GM11168 (cell line): ENCODE results near the gene PDCD11.

Experiments used
- in situ Hi-C: fragments of 300-500 bp; cut with MboI; formaldehyde crosslinking; loops from one replicate; pipeline ENCODE4 v1.12.0; 2022; ENCODE audit warnings: low sequenced_read_pairs; ENCODE audit not compliant: unreplicated experiment

PDCD11 gene

GRCh38 chr10:103413564-103413963 lies 17.1 kb downstream of the PDCD11 start:
- in situ Hi-C loops: no loop called here

GRCh38 chr10:103415581-103415980 lies 19.2 kb downstream of the PDCD11 start:
- in situ Hi-C loops: loop anchor here (5.0 kb wide), 1 partner anchor 67 kb away; no protein-coding TSS in a partner anchor

GRCh38 chr10:103416436-103417147 lies 20.2 kb downstream of the PDCD11 start:
- in situ Hi-C loops: loop anchor here (5.0 kb wide), 1 partner anchor 66 kb away; no protein-coding TSS in a partner anchor

- in situ Hi-C loops: loop anchor here (5.0 kb wide), 1 partner anchor 65 kb away; no protein-coding TSS in a partner anchor
These were observed 20.7 kb downstream of the PDCD11 start for GRCh38 chr10:103417148-103417469.

GRCh38 chr10:103417601-103418000 lies 21.2 kb downstream of the PDCD11 start:
- in situ Hi-C loops: loop anchor here (5.0 kb wide), 1 partner anchor 65 kb away; no protein-coding TSS in a partner anchor

- in situ Hi-C loops: loop anchor here (5.0 kb wide), 1 partner anchor 63 kb away; no protein-coding TSS in a partner anchor
These were observed 22.7 kb downstream of the PDCD11 start for GRCh38 chr10:103419101-103419500.

- in situ Hi-C loops: no loop called here
These were observed 27.3 kb downstream of the PDCD11 start for GRCh38 chr10:103423748-103424147.

- in situ Hi-C loops: no loop called here
These were observed 31.4 kb downstream of the PDCD11 start for GRCh38 chr10:103427866-103428265.

- in situ Hi-C loops: no loop called here
These were observed 32.7 kb downstream of the PDCD11 start for GRCh38 chr10:103428989-103429643.

GRCh38 chr10:103429647-103430046 lies 33.2 kb downstream of the PDCD11 start:
- in situ Hi-C loops: no loop called here

GRCh38 chr10:103431902-103432301 lies 35.5 kb downstream of the PDCD11 start:
- in situ Hi-C loops: no loop called here

GRCh38 chr10:103433858-103434257 lies 37.4 kb downstream of the PDCD11 start:
- in situ Hi-C loops: no loop called here

- in situ Hi-C loops: no loop called here
These were observed 43.4 kb downstream of the PDCD11 start for GRCh38 chr10:103439776-103440175.

GRCh38 chr10:103440416-103440815 lies 44.0 kb downstream of the PDCD11 start:
- in situ Hi-C loops: no loop called here

GRCh38 chr10:103441206-103441605 lies 44.8 kb downstream of the PDCD11 start:
- in situ Hi-C loops: no loop called here

GRCh38 chr10:103441611-103442010 lies 45.2 kb downstream of the PDCD11 start:
- in situ Hi-C loops: no loop called here

GRCh38 chr10:103442031-103442461 lies 45.6 kb downstream of the PDCD11 start:
- in situ Hi-C loops: no loop called here

- in situ Hi-C loops: no loop called here
These were observed 47.2 kb downstream of the PDCD11 start for GRCh38 chr10:103443475-103444185.

GRCh38 chr10:103444478-103444877 lies 48.1 kb downstream of the PDCD11 start:
- in situ Hi-C loops: no loop called here

GRCh38 chr10:103445366-103445765 lies 48.9 kb downstream of the PDCD11 start:
- in situ Hi-C loops: no loop called here
